GM12878 (cell line): ENCODE measurements around the gene CDKN2B. TPM values are rescaled to one million over a fixed set of nuclear protein-coding genes. Genes with fewer than 3 reads are reported as not detected.

Experiments
- ATAC-seq: fragments of 200-7000 bp; cut with Tn5 transposase; 3 replicates; pipeline ENCODE4 v1.9.1; 2020; ENCODE audit warnings: mild to moderate bottlenecking, moderate library complexity
- BruUV-seq: library from RNA; stranded (reverse); fragments of 400-500 nt; replicated peaks from 2 replicates; lab custom pipeline; 2021; lab: Mats Ljungman, UMichigan
- CTCF ChIA-PET: fragments of 300-600 bp; sonication (Branson Sonifier 250); formaldehyde crosslinking; extraction: SDS; loops from one replicate; lab custom pipeline; 2021; ENCODE audit warnings: inconsistent platforms; lab: Yijun Ruan, JAX
- POLR2A ChIA-PET: fragments of 350-600 bp; formaldehyde crosslinking; extraction: SDS; loops from one replicate; lab custom pipeline; 2021; ENCODE audit warnings: inconsistent platforms; lab: Charles Lee
- RAD21 ChIA-PET: fragments of 300-600 bp; sonication (Branson Sonifier 250); formaldehyde crosslinking; loops from one replicate; lab custom pipeline; 2023; ENCODE audit warnings: antibody characterized with exemption; ENCODE audit not compliant: unreplicated experiment; lab: Charles Lee
- SMC1A ChIA-PET: fragments of 300-600 bp; sonication (Branson Sonifier 250); formaldehyde crosslinking; loops from one replicate; lab custom pipeline; 2023; ENCODE audit not compliant: unreplicated experiment, uncharacterized antibody; lab: Charles Lee
- DNase-seq: peaks from one replicate; pipeline ENCODE4 v3.0.0-alpha.2; 2011; ENCODE audit warnings: low read depth, low spot score
- FAIRE-seq: peaks from 3 replicates; lab custom pipeline; 2011; peaks lifted over from hg19 to GRCh38; lab: Jason Lieb, UNC
- H2AFZ ChIP-seq: 2 replicates; pipeline ENCODE4 v1.6.0; 2011; ENCODE audit warnings: low read depth, low read length, control low read depth; ENCODE audit not compliant: control insufficient read depth
- H3K27ac ChIP-seq: 2 replicates; pipeline ENCODE4 v1.5.1; 2011; ENCODE audit warnings: control low read depth; ENCODE audit not compliant: control insufficient read depth, insufficient read depth
- H3K27me3 ChIP-seq, 2 experiments: replicated peaks in 1 of 2; 2 replicates each; pipeline versions ENCODE4 v1.6.0 to v1.6.1; 2011; ENCODE audit warnings: low read length in 1 of 2; ENCODE audit not compliant: control insufficient read depth in 2 of 2, insufficient read depth in 2 of 2
- H3K36me3 ChIP-seq, 2 experiments: 2 replicates each; pipeline ENCODE4 v1.5.1; 2011; ENCODE audit warnings: low read length in 1 of 2; ENCODE audit not compliant: control insufficient read depth in 2 of 2, insufficient read depth in 2 of 2
- H3K4me1 ChIP-seq: 2 replicates; pipeline ENCODE4 v1.6.1; 2011; ENCODE audit warnings: mild to moderate bottlenecking, low read length, moderate library complexity, mixed read lengths; ENCODE audit not compliant: control insufficient read depth, insufficient read depth
- H3K4me2 ChIP-seq: 2 replicates; pipeline ENCODE4 v1.6.0; 2011; ENCODE audit warnings: control low read depth; ENCODE audit not compliant: control insufficient read depth, insufficient read depth
- H3K4me3 ChIP-seq: fragments of 200-600 bp; sonication (generic); 2 replicates; pipeline ENCODE4 v1.5.1; 2016
- H3K79me2 ChIP-seq: 2 replicates; pipeline ENCODE4 v1.6.0; 2011; ENCODE audit warnings: low read length; ENCODE audit not compliant: control insufficient read depth, insufficient read depth
- H3K9ac ChIP-seq: 2 replicates; pipeline ENCODE4 v1.8.0; 2011; ENCODE audit warnings: low read length, control low read depth, mixed read lengths; ENCODE audit not compliant: control insufficient read depth, insufficient read depth
- H3K9me3 ChIP-seq: replicated peaks from 3 replicates; pipeline ENCODE4 v1.5.1; 2011; ENCODE audit warnings: mild to moderate bottlenecking, low read length; ENCODE audit not compliant: control insufficient read depth, insufficient read depth
- H4K20me1 ChIP-seq: 2 replicates; pipeline ENCODE4 v1.6.0; 2011; ENCODE audit not compliant: control insufficient read depth, insufficient read depth
- CBX5 ChIP-seq: sonication (generic); IDR thresholded peaks from 2 replicates; pipeline ENCODE4 v1.6.1; 2016; ENCODE audit warnings: low read depth, moderate library complexity, mild to moderate bottlenecking, inconsistent platforms
- CHD1 ChIP-seq: IDR thresholded peaks from 2 replicates; pipeline ENCODE4 v1.6.1; 2012; ENCODE audit warnings: low read depth, low read length, improper control_type of control experiment
- CUX1 ChIP-seq: IDR thresholded peaks from 2 replicates; pipeline ENCODE4 v1.6.1; 2012; ENCODE audit warnings: improper control_type of control experiment, low read depth, low read length; ENCODE audit not compliant: insufficient replicate concordance
- DPF2 ChIP-seq: fragments of 450-650 bp; IDR thresholded peaks from 2 replicates; pipeline ENCODE4 v1.6.1; 2017; ENCODE audit warnings: mild to moderate bottlenecking
- FOS ChIP-seq: IDR thresholded peaks from 3 replicates; pipeline ENCODE4 v1.6.1; 2011; ENCODE audit warnings: borderline replicate concordance; ENCODE audit not compliant: insufficient read length; ENCODE audit errors: extremely low read depth
- HCFC1 ChIP-seq: fragments of 150-350 bp; IDR thresholded peaks from 2 replicates; pipeline ENCODE4 v1.6.1; 2014; ENCODE audit warnings: low read length
- IKZF1 ChIP-seq: fragments of 450-650 bp; conservative IDR thresholded peaks from 2 replicates; pipeline ENCODE4 v1.6.1; 2017; ENCODE audit warnings: antibody characterized with exemption, mild to moderate bottlenecking
- IRF3 ChIP-seq: fragments of 450-650 bp; IDR thresholded peaks from 2 replicates; pipeline ENCODE4 v1.6.1; 2014; ENCODE audit warnings: mild to moderate bottlenecking
- MYC ChIP-seq: IDR thresholded peaks from 2 replicates; pipeline ENCODE4 v1.6.1; 2011; ENCODE audit warnings: mild to moderate bottlenecking, low read length, moderate library complexity, inconsistent platforms; ENCODE audit not compliant: insufficient read depth, insufficient replicate concordance, insufficient read length, severe bottlenecking
- SIX5 ChIP-seq: IDR thresholded peaks from 2 replicates; pipeline ENCODE4 v1.6.1; 2011; ENCODE audit warnings: mild to moderate bottlenecking, low read depth, low read length, moderate library complexity; ENCODE audit not compliant: severe bottlenecking
- SUZ12 ChIP-seq: fragments of 200-600 bp; sonication (generic); IDR thresholded peaks from one replicate; pipeline ENCODE4 v1.6.1; 2018; ENCODE audit warnings: antibody characterized with exemption, mild to moderate bottlenecking; ENCODE audit not compliant: unreplicated experiment
- YY1 ChIP-seq: IDR thresholded peaks from 2 replicates; pipeline ENCODE4 v1.6.1; 2011; ENCODE audit warnings: low read depth, mild to moderate bottlenecking, low read length
- ZNF274 ChIP-seq: IDR thresholded peaks from one replicate; pipeline ENCODE4 v1.8.0; 2011; ENCODE audit not compliant: insufficient read length, insufficient read depth
- WGBS: methylation state at CpG from one replicate; pipeline ENCODE4 v1.1.6; 2016; ENCODE audit warnings: low lambda C conversion rate; ENCODE audit not compliant: insufficient replicate concordance, insufficient coverage; ENCODE audit errors: missing lambda C conversion rate; 5-methylcytosine and 5-hydroxymethylcytosine counted together
- in situ Hi-C: fragments of 300-500 bp; cut with MboI; formaldehyde crosslinking; loops from 9 replicates; pipeline ENCODE4 v1.14.3; 2018; ENCODE audit warnings: mixed read lengths
- intact Hi-C: fragments of 100-400 bp; cut with micrococcal nuclease; formaldehyde crosslinking; loops from one replicate; pipeline ENCODE4 v1.14.2; 2022; ENCODE audit not compliant: unreplicated experiment
- polyA plus RNA-seq, 11 experiments: library from polyadenylated mRNA; depleted of rRNA in 4 of 11; unstranded in 6 of 11; stranded (reverse) in 5 of 11; fragments of >200 nt; fragmentation: Nextera tagmentation in 4 of 11; fragmentation: Illumina TruSeq in 1 of 11; extraction: Ambion mirVana in 4 of 11; extraction: Trizol in 1 of 11; gene quantifications; 1 replicate in 1 of 11; 2 replicates in 10 of 11; pipeline versions ENCODE4 v1.2.1 to v1.2.3, GENCODE V29; 2011 to 2016; ENCODE audit warnings: inconsistent platforms in 2 of 11, missing spikeins in 2 of 11, low read depth in 1 of 11
- total RNA-seq, 4 experiments: library from RNA; depleted of rRNA in 3 of 4; stranded (reverse); fragments of >200 nt in 3 of 4; fragmentation: Illumina TruSeq in 1 of 4; extraction: Trizol in 1 of 4; gene quantifications; 2 replicates each; pipeline versions ENCODE4 v1.2.1 to v1.2.3, GENCODE V29; 2013 to 2021

CDKN2B gene
- total and polyA plus RNA-seq, 10 of the 15 experiments (the other 5 are each of a cell fraction or from before 2014, with no cell fraction given) = 0.03 to 0.47 (median 0.08) TPM; not detected in 1

- TF ChIP-seq CUX1 = no peak
- TF ChIP-seq, all 136 proteins: peak for 0
Observed at GRCh38 chr9:21976334-21976875, 32.7 kb downstream of the CDKN2B start (continued).

GRCh38 chr9:21974722-21975409 lies 34.2 kb downstream of the CDKN2B start:
- H3K27ac ChIP-seq = no peak overlapping the region
- ChIA-PET CTCF (no interaction called here), POLR2A (no interaction called here), RAD21 (no interaction called here), SMC1A (no interaction called here)
- H3K4me2 ChIP-seq = peak overlapping the region; percentile 91
- FAIRE-seq (no peak), ATAC-seq (peak; percentile 85), DNase-seq (no peak)
- H3K36me3 ChIP-seq = no peaks in the 10 kb centered on the region
- H4K20me1 ChIP-seq = no peaks in the 10 kb centered on the region; the same call in 1 of the 2 replicates
- no TSS peak for BruUV-seq
- no peaks in the 10 kb centered on the region for H3K4me1 ChIP-seq
- peak overlapping the region; percentile 38; the same call in 1 of the 2 replicates for H3K9ac ChIP-seq
- H3K79me2 ChIP-seq = no peaks in the 10 kb centered on the region
- intact Hi-C loops = no loop called here
- peaks cover 2% of the 10 kb centered on the region; the same call in 1 of the 3 replicates for H3K9me3 ChIP-seq
- 6% methylated on average over 41 of the region's 51 CpGs for WGBS
- H3K4me3 ChIP-seq = peak overlapping the region; percentile 82
- H3K27me3 ChIP-seq = peaks cover 0 to 4% of the 10 kb centered on the region in 2 experiments; a peak in 1 of 4 replicates
- in situ Hi-C loops = no loop called here
- H2AFZ ChIP-seq = peak overlapping the region; percentile 69
- TF ChIP-seq YY1 = 0 out of 2 replicates have a peak, but pooled peaks have one; percentile 11
- TF ChIP-seq FOS = no peak
- TF ChIP-seq SIX5 = no peak
- TF ChIP-seq IRF3 = no peak
- TF ChIP-seq CBX5 = 0 out of 2 replicates have a peak, but pooled peaks have one; percentile 12
- no peak for TF ChIP-seq IKZF1
- no peak for TF ChIP-seq MYC
- no peak for TF ChIP-seq ZNF274
- no peak for TF ChIP-seq HCFC1
- TF ChIP-seq DPF2 = no peak
- no peak for TF ChIP-seq CHD1
- TF ChIP-seq SUZ12 = no peak
